HEK293 (cell line): ENCODE results near the gene ENDOG.

ENCODE experiments used
- CTCF ChIA-PET: fragments of 350-600 bp; formaldehyde crosslinking; extraction: SDS; loops from one replicate; lab custom pipeline; 2021; ENCODE audit warnings: antibody characterized with exemption; lab: Yijun Ruan, JAX
- POLR2A ChIA-PET: fragments of 300-600 bp; formaldehyde crosslinking; extraction: SDS; loops from one replicate; lab custom pipeline; 2020; ENCODE audit warnings: antibody characterized with exemption, inconsistent platforms; lab: Yijun Ruan, JAX
- H3K27ac ChIP-seq: fragments of 200-500 bp; sonication (Bioruptor generic); 2 replicates; pipeline ENCODE4 v1.5.1; 2014; ENCODE audit warnings: low read depth, low read length, control low read depth, inconsistent platforms; ENCODE audit errors: extremely low read depth
- H3K36me3 ChIP-seq, 2 experiments: fragments of 200-500 bp in 1 of 2; sonication (Bioruptor generic) in 1 of 2; 1 replicate in 1 of 2; 2 replicates in 1 of 2; pipeline ENCODE4 v1.5.1; 2014 to 2017; ENCODE audit warnings: inconsistent platforms in 2 of 2, low read length in 2 of 2; ENCODE audit not compliant: control insufficient read depth in 2 of 2, insufficient read depth in 1 of 2
- H3K4me1 ChIP-seq: fragments of 200-500 bp; sonication (Bioruptor generic); 2 replicates; pipeline ENCODE4 v1.5.1; 2014; ENCODE audit warnings: mild to moderate bottlenecking, low read length, inconsistent platforms; ENCODE audit not compliant: control insufficient read depth, insufficient read depth
- H3K4me3 ChIP-seq: 2 replicates; pipeline ENCODE4 v1.5.1; 2011; ENCODE audit warnings: low read depth, mild to moderate bottlenecking, control low read depth, low read length, moderate library complexity
- H3K9me3 ChIP-seq: fragments of 200-500 bp; sonication (Bioruptor generic); 2 replicates; pipeline ENCODE4 v1.5.1; 2014; ENCODE audit warnings: low read depth, low read length, inconsistent platforms; ENCODE audit not compliant: control insufficient read depth, insufficient read depth
- GFI1B ChIP-seq: fragments of 450-650 bp; formaldehyde crosslinking; IDR thresholded peaks from 2 replicates; pipeline ENCODE4 v1.5.1; 2016; ENCODE audit warnings: missing biosample characterization, missing genetic modification characterization
- OSR2 ChIP-seq: fragments of 450-650 bp; formaldehyde crosslinking; IDR thresholded peaks from 2 replicates; pipeline ENCODE4 v1.5.1; 2016; ENCODE audit warnings: missing biosample characterization, missing genetic modification characterization
- PRDM6 ChIP-seq: fragments of 450-650 bp; formaldehyde crosslinking; IDR thresholded peaks from 2 replicates; pipeline ENCODE4 v1.5.1; 2017; ENCODE audit warnings: missing biosample characterization, missing genetic modification characterization
- SP3 ChIP-seq: fragments of 450-650 bp; formaldehyde crosslinking; IDR thresholded peaks from 2 replicates; pipeline ENCODE4 v1.5.1; 2016; ENCODE audit warnings: missing biosample characterization, missing genetic modification characterization
- ZFP69B ChIP-seq: fragments of 450-650 bp; formaldehyde crosslinking; IDR thresholded peaks from 2 replicates; pipeline ENCODE4 v1.5.1; 2016; ENCODE audit warnings: missing biosample characterization, missing genetic modification characterization
- ZNF10 ChIP-seq: fragments of 450-650 bp; formaldehyde crosslinking; IDR thresholded peaks from 2 replicates; pipeline ENCODE4 v1.5.1; 2017; ENCODE audit warnings: missing biosample characterization, missing genetic modification characterization
- ZNF2 ChIP-seq: fragments of 450-650 bp; formaldehyde crosslinking; IDR thresholded peaks from 2 replicates; pipeline ENCODE4 v1.5.1; 2016; ENCODE audit warnings: missing biosample characterization, missing genetic modification characterization
- ZNF223 ChIP-seq: fragments of 450-650 bp; formaldehyde crosslinking; IDR thresholded peaks from 2 replicates; pipeline ENCODE4 v1.5.1; 2016; ENCODE audit warnings: missing biosample characterization, missing genetic modification characterization
- ZNF266 ChIP-seq: fragments of 450-650 bp; formaldehyde crosslinking; IDR thresholded peaks from 2 replicates; pipeline ENCODE4 v1.5.1; 2016; ENCODE audit warnings: missing biosample characterization, missing genetic modification characterization, low read depth
- ZNF280C ChIP-seq: fragments of 450-650 bp; formaldehyde crosslinking; IDR thresholded peaks from 2 replicates; pipeline ENCODE4 v1.5.1; 2016; ENCODE audit warnings: missing biosample characterization, missing genetic modification characterization
- ZNF280D ChIP-seq: fragments of 450-650 bp; formaldehyde crosslinking; IDR thresholded peaks from 2 replicates; pipeline ENCODE4 v1.5.1; 2016; ENCODE audit warnings: missing biosample characterization, missing genetic modification characterization
- ZNF366 ChIP-seq: fragments of 450-650 bp; formaldehyde crosslinking; conservative IDR thresholded peaks from 2 replicates; pipeline ENCODE4 v1.5.1; 2016; ENCODE audit warnings: missing biosample characterization, missing genetic modification characterization
- ZNF423 ChIP-seq: fragments of 450-650 bp; formaldehyde crosslinking; IDR thresholded peaks from 2 replicates; pipeline ENCODE4 v1.5.1; 2016; ENCODE audit warnings: missing biosample characterization, missing genetic modification characterization
- ZNF518A ChIP-seq: fragments of 450-650 bp; formaldehyde crosslinking; conservative IDR thresholded peaks from 2 replicates; pipeline ENCODE4 v1.5.1; 2016; ENCODE audit warnings: low read depth, missing biosample characterization, missing genetic modification characterization
- ZNF639 ChIP-seq: fragments of 450-650 bp; formaldehyde crosslinking; IDR thresholded peaks from 2 replicates; pipeline ENCODE4 v1.5.1; 2016; ENCODE audit warnings: missing biosample characterization, missing genetic modification characterization
- ZXDB ChIP-seq: fragments of 450-650 bp; formaldehyde crosslinking; IDR thresholded peaks from 2 replicates; pipeline ENCODE4 v1.5.1; 2016; ENCODE audit warnings: missing biosample characterization, missing genetic modification characterization

ENDOG gene

GRCh38 chr9:128829477-128830251, 11.4 kb downstream of the ENDOG start, which contains the start of gene SPOUT1 (continued):
- TF ChIP-seq ZNF518A (no peak), ZNF2 (tag by site-specific recombination) (peak; percentile 78), ZXDB (tag by site-specific recombination) (peak; percentile 99), ZNF280C (tag by site-specific recombination) (no peak), ZNF223 (tag by site-specific recombination) (no peak), ZNF266 (tag by site-specific recombination) (no peak), ZNF423 (tag by site-specific recombination) (no peak), ZNF280D (no peak), GFI1B (no peak), OSR2 (tag by site-specific recombination) (no peak)
- TF ChIP-seq, all 188 proteins: peak for 53

GRCh38 chr9:128833696-128834095, 15.4 kb downstream of the ENDOG start:
- no peaks in the 10 kb centered on the region for H3K4me1 ChIP-seq
- CTCF ChIA-PET, result no interaction called here
- H3K36me3 ChIP-seq, result peaks cover 0 to 22% of the 10 kb centered on the region in 2 experiments; a peak in 2 of 3 replicates
- no peak overlapping the region for H3K4me3 ChIP-seq
- H3K27ac ChIP-seq, result no peak overlapping the region
- POLR2A ChIA-PET, result no interaction called here
- no peaks in the 10 kb centered on the region for H3K9me3 ChIP-seq
- TF ChIP-seq SP3 (tag by site-specific recombination), result no peak
- TF ChIP-seq ZNF10 (tag by site-specific recombination), result no peak
- TF ChIP-seq OSR2 (tag by site-specific recombination), result no peak
- no peak for TF ChIP-seq ZNF639 (tag by site-specific recombination)
- TF ChIP-seq ZNF518A, result no peak
- no peak for TF ChIP-seq PRDM6 (tag by site-specific recombination)
- TF ChIP-seq ZFP69B, result no peak
- no peak for TF ChIP-seq ZNF366
